Ramos (cell line): ENCODE measurements around the gene ENHO.
"Not testable (repeated sequence)": the region's sequence is repeated elsewhere in the genome, so short reads cannot be mapped to it uniquely, and the experiment has no call there.

Experiments used
- in situ Hi-C: fragments of 300-500 bp; cut with MboI; formaldehyde crosslinking; loops from one replicate; pipeline ENCODE4 v1.14.3; 2022; ENCODE audit warnings: low sequenced_read_pairs; ENCODE audit not compliant: unreplicated experiment

ENHO gene

DNA sequence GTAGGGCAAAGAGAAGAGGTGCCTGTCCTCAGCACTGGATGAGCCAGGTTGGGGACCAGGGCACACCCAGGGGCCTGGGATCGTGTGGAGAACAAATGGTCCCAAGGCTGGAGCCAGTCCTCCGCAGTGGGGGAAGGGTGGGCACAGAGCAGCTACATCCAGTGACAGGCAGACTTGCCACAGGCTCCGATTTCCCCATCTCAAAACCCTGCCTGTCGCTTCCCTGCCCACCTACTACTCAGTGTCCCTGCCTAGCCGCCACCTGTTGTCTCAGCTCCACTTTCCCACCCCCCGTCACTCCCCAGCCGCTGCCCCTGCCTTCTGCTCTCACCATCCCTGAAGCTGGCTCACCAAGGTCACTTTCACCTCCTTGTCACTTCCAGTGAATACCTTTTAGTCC, 13.9 kb upstream of the ENHO start:
- in situ Hi-C loops = no loop called here

DNA sequence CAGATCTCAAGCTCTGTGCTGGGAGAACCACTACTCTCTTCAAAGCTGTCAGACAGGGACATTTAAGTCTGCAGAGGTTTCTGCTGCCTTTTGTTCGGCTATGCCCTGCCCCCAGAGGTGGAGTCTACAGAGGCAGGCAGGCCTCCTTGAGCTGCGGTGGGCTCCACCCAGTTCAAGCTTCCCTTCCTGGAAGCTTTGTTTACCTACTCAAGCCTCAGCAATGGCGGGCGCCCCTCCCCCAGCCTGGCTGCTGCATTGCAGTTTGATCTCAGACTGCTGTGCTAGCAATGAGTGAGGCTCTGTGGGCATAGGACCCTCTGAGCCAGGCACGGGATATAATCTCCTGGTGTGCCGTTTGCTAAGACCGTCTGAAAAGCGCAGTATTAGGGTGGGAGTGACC, 9.3 kb upstream of the ENHO start:
- in situ Hi-C loops = not testable (repeated sequence)

DNA sequence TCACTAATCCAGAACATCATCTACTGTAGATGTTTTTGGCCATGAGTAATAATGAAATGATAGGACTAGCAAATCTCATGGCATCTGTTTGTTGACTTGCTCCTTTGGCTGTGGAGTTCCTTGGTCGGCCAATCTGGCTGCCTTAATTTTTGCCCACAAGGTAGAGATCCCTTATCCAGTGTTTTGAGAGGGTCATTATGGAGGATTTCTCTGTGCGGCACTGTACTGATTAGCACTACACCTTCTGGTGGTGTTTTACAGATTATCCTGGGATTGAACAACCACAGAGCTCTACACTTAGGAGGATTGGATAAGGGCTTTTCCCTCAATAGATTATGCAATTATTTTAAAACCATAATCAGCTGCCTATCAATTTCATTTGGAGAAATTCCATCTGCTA, 3.2 kb upstream of the ENHO start:
- in situ Hi-C loops = no loop called here

DNA sequence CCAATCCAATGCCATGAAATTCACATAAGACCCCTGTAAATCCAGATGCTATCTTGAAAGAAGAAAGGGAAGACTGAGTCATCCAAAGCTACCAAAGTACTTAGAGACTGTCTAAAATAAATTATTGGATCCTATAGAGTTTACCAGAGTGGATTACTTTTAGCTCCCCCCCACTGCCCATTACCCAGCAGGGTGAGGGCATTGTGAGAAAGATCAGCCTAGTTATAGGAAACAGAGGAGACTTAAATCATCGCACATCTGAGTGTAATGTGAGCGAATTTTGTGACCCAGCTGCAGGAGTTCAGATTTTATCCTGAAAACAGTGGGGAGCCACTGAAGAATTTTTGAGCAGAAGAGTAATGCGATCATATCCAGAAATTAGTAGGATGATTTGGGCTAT, 1.6 kb upstream of the ENHO start:
- in situ Hi-C loops = no loop called here

DNA sequence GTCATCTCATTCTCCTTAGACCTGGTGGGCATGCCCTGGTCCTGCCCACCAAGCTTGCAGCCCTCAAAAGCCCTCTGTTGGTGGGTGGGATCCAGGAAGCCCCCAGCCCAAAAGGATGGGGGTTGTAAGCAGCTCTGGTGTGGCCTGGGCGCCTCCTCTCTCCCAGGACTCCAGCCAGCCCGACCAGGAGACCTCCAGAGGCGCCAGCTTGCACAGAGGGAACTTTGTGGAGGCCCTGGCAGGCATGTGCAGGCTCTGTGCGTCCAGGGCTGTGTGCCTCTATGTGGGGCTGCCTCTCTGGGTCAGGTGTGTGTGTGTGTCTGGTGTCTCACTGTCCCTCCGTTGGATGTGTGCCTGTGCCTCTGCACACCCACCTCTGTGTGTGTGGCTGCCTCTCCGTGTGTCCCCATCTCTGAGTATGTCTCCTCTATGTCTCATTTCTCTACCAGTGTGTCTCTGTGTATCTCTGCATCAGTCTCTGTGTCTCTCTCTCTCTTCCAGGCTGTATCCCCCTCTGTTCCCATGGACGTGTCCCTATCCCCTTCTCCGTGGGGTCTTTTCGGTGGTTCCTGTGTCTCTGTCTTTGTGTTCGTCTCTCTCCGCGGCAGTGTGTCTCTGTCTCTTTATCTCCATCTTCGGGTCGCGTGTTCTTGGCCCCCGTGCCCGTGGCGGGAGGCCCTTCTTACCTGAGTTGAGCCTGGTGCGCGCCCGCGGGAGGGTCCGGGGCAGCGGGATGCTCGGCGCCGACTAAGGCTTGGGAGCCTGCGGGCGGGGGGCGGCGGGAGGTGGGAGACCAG, 501 bp downstream of the ENHO start:
- in situ Hi-C loops = no loop called here

DNA sequence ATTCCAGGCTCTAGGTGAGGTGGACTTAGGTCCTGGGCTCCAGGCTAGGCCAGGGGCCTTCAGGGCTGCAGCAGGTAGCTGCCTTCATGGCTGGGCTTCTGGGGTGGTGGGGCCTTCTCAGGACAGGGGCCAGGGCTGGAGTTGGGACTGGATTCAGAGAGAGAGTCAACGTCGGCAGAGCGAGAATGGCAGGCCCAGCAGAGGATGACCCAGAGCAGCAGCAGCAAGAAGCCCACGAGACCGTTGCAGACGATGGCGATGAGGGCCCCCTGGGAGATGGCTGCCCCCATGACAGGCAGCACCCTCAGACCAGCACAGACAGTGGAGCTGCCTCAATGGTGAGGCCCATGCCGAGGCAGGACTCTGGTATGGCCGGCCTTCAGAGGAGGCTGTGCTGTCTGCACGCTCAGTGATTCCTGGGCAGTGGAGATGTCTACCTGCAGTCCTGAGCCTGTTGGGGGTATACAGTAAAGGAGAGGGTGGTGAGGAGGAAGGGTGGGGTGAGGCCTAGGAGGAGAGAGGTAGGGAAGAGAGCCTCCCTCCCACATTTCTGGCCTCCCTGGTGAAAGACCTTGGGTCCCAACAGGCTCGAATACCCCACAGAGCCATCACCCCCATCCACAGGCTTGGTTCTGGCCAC, 1.3 kb downstream of the ENHO start:
- in situ Hi-C loops = no loop called here

DNA sequence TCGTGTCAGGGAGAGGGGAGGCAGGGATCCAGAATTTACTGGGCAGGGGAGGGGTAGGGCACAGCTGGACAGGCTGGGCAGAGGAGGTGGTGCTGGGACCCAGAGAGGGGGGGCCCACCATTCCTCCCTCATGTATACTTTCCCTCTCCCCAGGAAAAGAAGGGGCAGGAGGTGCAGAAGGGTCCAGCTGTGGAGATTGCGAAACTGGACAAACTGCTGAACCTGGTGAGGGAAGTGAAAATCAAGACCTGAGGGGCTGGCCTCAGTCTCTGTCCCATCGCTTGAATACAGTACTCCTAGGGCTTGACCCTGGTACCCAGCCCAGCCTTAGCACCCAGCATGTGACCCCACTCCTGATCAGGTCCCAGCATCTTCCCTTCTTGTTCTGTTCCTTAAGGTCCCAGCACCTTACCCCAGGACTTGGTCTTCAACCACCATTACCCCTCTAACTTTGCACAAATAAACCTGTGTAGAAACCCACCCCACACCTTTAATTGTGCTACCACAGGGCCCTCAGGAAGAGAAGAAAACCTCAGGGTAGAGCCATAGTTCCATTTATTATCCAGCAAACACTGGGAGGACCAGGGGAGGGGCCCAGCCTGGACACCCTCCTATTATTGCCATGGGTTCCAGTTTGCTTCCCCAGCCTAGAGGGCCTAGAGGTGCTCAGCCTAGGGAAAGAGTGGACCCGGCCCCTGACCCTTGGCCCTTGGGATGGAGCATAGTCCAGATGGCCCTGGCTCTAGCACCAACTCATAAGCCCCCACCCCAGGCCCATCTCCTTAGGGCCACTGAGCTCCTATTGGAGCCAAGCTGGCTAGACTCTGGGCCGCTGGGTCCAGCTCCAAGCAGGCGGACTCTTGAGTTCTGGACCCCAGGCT, 2.0 kb downstream of the ENHO start:
- in situ Hi-C loops = no loop called here

DNA sequence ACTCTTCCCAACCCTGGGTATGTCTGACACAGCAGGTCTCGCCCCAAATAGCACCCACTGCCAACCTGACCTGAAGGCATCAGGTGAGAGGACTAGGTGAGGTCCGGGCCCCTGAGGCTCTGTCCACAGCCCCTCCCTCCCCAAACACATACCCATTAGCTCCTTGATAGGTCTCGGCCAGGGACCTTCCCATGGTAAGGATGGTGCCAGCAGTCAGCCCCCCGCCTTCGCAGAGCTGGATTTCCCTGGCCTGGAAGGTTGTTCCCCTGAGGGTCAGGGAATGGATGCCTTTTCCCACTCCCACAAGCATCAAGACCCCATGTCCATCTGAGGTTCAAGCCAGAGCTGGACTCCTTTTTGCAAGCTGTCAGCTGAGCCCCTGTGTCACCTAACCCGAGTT, 2.7 kb downstream of the ENHO start:
- in situ Hi-C loops = no loop called here

DNA sequence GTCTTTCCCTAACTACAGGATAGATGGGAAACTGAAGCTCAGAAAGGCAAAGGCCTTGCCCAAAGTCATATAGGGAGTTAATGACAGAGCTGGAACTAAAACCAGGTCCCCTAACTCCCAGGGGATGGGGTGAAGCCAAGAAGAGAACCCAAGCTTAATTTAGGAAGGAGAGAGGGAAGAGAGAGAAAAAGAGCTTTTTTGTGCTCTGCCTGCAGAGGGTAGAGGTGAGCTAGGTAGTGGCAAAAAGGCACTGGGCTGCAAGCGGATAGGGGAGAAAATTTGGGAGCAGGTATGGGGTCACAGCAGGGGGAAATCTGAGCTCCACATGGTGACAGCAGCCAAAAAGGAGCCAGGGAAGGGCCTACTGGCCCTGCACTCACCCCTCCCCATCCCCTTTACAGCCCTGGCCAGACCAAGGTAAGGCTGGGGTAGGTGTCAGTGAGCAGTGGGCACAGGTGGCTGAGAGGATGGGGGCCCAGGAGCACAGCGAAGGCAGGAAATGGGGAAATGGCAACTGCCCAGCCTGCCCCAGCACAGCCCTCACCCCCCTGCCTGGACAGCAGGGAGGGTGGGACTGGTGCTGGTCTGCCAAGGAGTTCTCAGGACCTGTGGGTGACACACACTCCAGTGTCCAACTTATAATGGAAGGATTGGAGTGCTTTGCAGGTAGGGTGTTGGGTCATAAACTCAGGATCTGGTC, 3.3 kb downstream of the ENHO start:
- in situ Hi-C loops = no loop called here

DNA sequence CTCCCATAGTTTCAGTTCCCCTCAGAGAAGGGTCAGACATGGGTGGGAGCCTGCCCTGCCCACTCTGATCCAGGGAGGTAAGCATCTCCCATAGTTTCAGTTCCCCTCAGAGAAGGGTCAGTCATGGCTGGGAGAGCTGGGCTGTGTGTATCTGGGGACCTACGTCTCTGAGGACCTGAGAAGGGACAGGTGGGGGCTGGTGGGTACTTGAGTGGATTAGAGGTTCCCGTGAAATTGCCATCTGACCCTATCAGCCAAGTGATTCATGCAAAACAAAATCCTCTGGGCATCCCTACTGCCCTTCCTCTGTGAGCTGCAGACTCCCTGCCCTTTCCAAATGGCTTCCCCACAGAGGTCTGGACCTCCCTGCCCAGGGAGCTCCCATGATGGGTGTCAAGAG, 3.9 kb downstream of the ENHO start:
- in situ Hi-C loops = no loop called here

DNA sequence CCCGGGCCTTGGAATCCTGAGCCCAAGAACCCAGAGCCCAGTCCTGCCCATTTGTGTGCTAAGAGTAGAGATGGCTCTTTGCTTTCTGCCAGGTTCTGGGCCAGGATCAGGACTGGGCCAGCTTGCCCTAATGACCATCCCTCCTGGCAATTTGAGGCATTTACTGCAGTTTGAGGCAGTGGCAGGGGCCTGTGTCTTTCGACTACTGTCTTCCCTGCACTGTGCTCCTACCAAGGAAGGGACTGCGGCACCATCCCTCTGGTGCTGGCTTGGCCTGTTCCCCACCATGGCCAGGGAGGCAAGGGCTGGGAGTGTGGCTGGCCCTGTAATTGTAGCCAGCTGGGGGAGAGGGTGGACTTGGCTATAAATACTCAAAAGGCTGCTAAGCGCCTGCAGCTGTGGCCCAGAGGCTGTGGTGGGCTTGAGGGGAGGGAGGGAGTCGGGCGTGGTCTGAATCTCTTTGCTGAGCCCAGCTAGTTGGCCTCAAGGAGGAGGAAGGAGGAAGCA, 4.6 kb downstream of the ENHO start:
- in situ Hi-C loops = no loop called here

DNA sequence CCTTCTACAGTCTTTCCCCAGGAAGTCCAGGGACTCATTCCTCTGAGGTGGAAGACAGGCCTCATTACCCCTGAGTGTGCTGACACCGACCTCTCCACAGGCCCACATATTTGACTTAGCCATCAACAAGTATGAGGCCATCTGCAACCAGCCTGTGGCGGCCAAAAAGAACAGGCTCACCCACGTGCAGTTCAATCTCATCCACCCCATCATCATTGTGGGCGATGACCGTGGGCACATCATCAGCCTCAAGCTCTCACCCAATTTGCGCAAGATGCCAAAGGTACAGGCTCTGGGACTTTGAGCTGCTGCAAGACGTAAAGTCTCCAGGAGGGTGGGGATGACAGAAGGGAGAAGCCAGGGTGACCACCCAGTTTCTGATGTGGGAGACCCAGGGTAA, 5.6 kb downstream of the ENHO start:
- in situ Hi-C loops = no loop called here

DNA sequence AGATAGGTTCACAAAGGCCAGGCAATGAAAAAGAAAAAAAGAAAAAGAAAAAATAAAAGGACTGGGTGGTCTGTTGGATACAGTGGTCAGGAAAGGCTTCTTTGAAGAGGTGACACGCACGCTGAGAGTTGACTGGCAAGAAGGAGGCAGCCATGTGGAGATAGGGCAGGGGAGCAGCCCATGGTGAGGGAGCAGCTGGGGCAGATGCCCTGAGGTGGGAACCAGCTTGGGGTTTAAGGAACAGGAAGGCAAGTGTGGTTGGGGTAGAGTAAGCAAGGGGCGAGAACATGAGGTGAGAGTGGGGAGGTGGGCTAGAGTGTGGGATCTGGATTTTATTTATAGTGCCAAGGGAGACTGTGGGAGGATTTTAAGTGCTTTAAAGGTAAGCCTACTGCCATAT, 6.8 kb downstream of the ENHO start:
- in situ Hi-C loops = no loop called here

DNA sequence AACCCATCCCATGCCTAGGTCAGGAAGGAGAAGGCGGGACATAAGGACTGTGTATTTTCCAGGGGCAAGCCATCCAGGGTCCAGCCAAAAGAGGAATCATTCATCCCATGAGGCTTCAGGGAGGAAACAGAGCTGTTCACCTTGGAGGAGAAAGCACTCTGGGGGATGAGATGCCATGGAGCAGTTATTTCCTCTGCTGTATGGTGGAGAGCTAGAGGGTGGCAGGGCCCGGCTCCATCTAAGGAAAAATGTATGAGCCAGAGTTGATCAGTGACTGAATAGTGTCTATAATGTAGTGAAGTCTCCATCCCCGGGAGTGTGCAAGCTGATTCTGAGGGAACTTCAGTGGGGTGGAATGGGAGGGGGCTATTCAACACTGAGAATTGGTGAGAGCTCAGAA, 8.0 kb downstream of the ENHO start:
- in situ Hi-C loops = no loop called here

DNA sequence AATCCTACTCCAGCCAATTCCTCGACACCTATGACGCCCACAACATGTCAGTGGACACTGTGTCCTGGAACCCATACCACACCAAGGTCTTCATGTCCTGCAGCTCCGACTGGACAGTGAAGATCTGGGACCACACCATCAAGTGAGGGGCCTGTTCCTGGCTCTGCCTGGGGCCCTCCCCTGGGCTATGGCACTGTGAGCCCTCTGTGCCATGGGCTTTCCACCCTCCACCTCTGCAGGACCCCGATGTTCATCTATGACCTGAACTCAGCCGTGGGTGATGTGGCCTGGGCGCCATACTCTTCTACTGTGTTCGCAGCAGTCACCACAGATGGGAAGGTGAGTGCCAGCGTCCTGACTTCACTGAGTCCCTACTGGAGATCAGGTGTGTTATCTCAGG, 8.4 kb downstream of the ENHO start:
- in situ Hi-C loops = no loop called here

DNA sequence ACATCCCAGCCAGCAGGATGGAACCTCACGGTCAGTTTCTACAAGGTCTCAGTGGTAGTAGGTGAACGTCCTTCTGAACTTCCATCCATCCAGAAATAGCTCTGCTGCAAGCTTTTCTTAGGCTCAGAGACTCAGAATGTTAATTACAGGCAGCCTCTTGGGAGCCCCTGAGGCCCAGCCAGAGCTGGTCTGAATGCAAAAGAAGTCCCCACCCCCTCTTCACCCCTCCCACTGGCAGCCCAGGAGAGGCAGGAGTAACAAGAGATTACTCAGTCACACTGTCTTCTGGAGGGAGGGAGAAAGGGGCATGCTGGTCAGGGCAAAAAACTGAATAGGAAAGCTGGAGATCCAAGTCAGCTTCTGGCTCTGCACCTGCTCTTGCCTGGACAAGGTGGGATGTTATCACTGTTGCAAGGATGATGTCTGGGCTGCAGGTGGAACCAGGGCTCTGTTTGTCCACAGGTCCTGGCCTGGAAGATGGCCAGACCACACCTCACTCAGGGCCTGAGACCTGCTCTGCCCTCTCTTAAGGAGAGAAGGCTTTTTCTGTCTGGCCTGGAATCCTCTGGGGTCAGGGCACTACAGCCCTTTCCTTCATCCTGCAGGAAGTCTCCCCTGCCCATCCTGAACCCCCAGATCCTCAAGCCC, 9.1 kb downstream of the ENHO start:
- in situ Hi-C loops = no loop called here

DNA sequence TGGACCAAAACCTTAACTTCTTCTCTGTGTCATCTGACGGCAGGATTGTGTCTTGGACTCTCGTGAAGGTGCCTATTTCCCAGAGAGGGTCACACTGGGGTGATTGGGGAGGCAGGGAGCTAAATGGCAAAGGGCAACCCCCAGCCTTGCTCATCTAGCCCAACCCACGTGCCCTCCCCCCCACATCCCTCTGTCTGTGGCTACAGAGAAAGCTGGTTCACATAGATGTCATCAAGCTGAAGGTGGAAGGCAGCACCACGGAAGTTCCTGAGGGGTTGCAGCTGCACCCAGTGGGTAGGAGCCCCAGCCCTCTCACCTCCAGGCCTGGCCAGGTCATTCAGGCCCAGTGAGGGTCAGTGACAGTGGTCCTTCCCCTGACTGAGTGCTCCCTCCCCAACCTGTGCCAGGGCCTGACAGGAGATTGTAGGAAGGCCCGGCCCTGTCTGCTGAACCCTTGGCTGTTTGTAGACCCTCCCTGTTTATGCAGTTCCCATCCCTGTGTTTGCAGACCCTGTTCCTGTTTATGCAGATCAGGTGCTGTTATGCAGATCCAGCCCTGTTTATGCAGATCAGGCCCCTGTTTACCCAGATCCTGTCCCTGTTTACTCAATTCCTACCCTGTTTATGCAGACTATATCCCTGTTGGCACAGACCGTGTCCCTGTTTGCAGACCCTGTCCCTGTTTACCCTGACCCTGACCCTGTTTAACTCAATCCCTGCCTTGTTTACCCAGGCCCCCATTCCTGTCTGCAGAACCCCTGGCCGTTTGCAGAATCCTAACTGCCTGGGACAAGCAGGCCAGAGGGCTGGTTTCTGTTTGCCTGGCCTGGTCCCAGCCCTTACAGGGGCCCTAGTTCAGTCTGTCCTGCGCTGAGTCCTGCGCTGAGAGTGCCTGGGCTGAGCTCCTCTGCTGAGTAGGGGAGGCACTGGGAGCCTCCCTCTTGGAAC, 10.4 kb downstream of the ENHO start:
- in situ Hi-C loops = no loop called here

DNA sequence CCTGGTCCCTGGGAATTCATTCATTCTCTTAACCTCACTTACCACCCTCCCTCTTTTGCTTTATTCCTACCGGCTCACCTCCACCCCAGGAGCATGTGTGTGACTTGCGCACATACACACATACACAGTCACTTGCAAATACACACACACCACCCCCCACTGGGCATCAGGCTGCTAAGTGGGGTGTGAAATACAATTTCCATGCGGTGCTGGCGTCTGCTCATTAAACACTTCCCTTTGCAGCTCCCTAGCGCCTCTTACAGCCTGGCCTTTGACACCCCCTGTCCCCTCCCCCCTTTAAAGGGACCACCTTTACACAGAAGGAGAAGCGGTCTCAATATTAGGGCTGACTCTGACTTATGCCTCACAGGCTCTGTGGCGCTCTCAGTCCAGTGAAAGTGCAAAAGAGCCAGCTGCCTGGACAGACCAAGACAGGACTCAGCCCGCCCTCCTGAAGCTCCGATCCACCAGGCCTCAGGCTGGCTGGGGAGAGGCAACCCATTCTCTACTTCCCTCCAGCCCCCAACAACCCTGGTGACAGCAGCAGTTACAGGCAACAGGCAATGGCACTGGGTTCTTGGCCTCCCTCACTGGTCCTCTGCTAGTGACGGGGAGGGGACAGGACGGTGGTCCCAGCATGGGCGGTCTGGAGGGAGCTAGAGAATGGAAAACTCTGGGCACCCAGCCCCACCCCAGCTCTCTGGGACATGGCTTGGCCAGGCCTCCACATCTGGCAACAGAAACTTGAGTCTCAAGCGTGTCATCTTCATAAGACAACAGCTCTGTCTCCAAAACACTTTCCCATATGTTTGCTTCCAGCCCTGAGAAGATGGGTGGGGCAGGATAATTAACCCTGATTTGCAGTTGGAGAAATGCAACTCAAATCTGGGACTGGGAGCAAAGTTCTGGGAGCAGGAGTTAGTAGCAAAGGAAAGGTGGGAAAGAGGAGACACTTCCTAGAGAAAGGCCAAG, 12.0 kb downstream of the ENHO start:
- in situ Hi-C loops = no loop called here
